ENCODE data around the gene USP1. TPM values are rescaled to one million over a fixed set of nuclear protein-coding genes. Genes with fewer than 3 reads are reported as not detected.

The USP1 gene
- total and polyA plus RNA-seq, 10 of the 15 experiments (the other 5 are each of a cell fraction or from before 2014, with no cell fraction given), result 25.6 to 77.9 (median 48.1) TPM

DNA sequence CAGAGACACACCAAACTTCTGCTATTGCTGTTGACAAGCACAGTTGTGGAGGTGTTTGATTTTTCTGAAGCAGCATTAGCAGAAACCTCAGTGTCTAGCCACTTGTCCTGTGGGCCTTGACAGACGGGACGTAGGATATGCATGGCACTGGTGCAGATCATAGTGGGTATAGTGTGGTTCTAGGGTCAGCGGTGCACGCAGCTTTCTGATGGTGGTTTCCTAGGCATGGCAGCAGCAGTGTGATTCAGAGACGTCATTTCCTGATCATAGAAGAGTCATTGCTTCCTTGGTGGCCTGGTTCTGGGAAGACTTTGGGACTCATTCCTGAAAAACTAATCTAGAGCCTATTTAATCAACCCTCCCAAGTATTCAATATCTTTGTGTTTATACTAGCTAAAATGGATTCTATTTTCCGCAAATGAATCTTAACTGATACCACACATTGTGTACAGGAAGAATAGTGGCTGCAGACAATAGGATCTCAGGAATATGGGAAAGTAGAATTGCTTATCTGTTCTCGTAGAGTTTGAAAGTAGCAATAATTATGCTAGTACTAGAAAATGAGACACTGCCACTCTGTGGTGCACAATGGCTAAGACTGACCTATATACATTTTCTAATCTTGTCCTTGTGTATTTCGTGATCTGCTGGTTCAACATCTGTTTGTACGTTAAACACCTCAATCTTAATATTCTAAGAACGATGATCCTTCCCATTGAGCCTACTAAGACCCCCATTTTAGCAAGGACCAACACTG is 2.8 kb upstream of the USP1 start:
- no peak overlapping the region for H3K27ac ChIP-seq (ENCODE audit: control insufficient read depth, insufficient read depth)
- intact Hi-C loops (cut with micrococcal nuclease; ENCODE audit: unreplicated experiment) (no loop called here), in situ Hi-C loops (cut with MboI) (no loop called here)
- 77% methylated on average over 10 of the region's 10 CpGs for WGBS (ENCODE audit: insufficient coverage, insufficient replicate concordance, low lambda C conversion rate, missing lambda C conversion rate)
- H3K9ac ChIP-seq (ENCODE audit: control insufficient read depth, insufficient read depth, low read length), result no peak overlapping the region
- ChIA-PET CTCF (interaction anchor here (1.2 to 3.0 kb wide), 2 partner anchors 258 to 313 kb away, joined by 3 to 13 read pairs; no protein-coding TSS in a partner anchor), RAD21 (ENCODE audit: unreplicated experiment) (no interaction called here), SMC1A (ENCODE audit: uncharacterized antibody, unreplicated experiment) (no interaction called here), POLR2A (no interaction called here)
- TF ChIP-seq, protein P1, sequence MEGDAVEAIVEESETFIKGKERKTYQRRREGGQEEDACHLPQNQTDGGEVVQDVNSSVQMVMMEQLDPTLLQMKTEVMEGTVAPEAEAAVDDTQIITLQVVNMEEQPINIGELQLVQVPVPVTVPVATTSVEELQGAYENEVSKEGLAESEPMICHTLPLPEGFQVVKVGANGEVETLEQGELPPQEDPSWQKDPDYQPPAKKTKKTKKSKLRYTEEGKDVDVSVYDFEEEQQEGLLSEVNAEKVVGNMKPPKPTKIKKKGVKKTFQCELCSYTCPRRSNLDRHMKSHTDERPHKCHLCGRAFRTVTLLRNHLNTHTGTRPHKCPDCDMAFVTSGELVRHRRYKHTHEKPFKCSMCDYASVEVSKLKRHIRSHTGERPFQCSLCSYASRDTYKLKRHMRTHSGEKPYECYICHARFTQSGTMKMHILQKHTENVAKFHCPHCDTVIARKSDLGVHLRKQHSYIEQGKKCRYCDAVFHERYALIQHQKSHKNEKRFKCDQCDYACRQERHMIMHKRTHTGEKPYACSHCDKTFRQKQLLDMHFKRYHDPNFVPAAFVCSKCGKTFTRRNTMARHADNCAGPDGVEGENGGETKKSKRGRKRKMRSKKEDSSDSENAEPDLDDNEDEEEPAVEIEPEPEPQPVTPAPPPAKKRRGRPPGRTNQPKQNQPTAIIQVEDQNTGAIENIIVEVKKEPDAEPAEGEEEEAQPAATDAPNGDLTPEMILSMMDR (IDR thresholded peaks at IDR 0.05 in 2 of 3, conservative IDR thresholded peaks at IDR 0.05 in 1 of 3; ENCODE audit: control insufficient read depth in 2 of 3, extremely low read depth in 1 of 3, insufficient read depth in 1 of 3, low read depth in 3 of 3, low read length in 3 of 3), result peak in 2 of 3 experiments; percentile 10 to 16; a peak in 1 of 6 replicates
- no peak for TF ChIP-seq RFX5 (IDR thresholded peaks at IDR 0.05; ENCODE audit: low read depth, low read length)
- TF ChIP-seq NFIC (IDR thresholded peaks at IDR 0.05; ENCODE audit: low read depth, low read length), result no peak
- no peak for TF ChIP-seq FOXK2 (IDR thresholded peaks at IDR 0.05)
- no peak for TF ChIP-seq WRNIP1 (IDR thresholded peaks at IDR 0.05; ENCODE audit: borderline replicate concordance, low read depth, low read length)
- TF ChIP-seq NFXL1 (IDR thresholded peaks at IDR 0.05; ENCODE audit: borderline replicate concordance), result no peak
- TF ChIP-seq ZNF622 (IDR thresholded peaks at IDR 0.05), result no peak
- TF ChIP-seq SMC3 (IDR thresholded peaks at IDR 0.05; ENCODE audit: borderline replicate concordance, low read length), result no peak
- 0 out of 2 replicates have a peak, but pooled peaks have one; percentile 43 for TF ChIP-seq PAX5 (IDR thresholded peaks at IDR 0.05; ENCODE audit: borderline replicate concordance, low read depth, low read length)
- TF ChIP-seq MEF2A (IDR thresholded peaks at IDR 0.05; ENCODE audit: insufficient read depth, low read depth, low read length), result no peak
- TF ChIP-seq, protein P2, sequence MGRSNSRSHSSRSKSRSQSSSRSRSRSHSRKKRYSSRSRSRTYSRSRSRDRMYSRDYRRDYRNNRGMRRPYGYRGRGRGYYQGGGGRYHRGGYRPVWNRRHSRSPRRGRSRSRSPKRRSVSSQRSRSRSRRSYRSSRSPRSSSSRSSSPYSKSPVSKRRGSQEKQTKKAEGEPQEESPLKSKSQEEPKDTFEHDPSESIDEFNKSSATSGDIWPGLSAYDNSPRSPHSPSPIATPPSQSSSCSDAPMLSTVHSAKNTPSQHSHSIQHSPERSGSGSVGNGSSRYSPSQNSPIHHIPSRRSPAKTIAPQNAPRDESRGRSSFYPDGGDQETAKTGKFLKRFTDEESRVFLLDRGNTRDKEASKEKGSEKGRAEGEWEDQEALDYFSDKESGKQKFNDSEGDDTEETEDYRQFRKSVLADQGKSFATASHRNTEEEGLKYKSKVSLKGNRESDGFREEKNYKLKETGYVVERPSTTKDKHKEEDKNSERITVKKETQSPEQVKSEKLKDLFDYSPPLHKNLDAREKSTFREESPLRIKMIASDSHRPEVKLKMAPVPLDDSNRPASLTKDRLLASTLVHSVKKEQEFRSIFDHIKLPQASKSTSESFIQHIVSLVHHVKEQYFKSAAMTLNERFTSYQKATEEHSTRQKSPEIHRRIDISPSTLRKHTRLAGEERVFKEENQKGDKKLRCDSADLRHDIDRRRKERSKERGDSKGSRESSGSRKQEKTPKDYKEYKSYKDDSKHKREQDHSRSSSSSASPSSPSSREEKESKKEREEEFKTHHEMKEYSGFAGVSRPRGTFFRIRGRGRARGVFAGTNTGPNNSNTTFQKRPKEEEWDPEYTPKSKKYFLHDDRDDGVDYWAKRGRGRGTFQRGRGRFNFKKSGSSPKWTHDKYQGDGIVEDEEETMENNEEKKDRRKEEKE (IDR thresholded peaks at IDR 0.05), result no peak
- TF ChIP-seq, protein P3, sequence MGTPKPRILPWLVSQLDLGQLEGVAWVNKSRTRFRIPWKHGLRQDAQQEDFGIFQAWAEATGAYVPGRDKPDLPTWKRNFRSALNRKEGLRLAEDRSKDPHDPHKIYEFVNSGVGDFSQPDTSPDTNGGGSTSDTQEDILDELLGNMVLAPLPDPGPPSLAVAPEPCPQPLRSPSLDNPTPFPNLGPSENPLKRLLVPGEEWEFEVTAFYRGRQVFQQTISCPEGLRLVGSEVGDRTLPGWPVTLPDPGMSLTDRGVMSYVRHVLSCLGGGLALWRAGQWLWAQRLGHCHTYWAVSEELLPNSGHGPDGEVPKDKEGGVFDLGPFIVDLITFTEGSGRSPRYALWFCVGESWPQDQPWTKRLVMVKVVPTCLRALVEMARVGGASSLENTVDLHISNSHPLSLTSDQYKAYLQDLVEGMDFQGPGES (IDR thresholded peaks at IDR 0.05), result no peak
- no peak for TF ChIP-seq FOXM1 (IDR thresholded peaks at IDR 0.05; ENCODE audit: low read depth, low read length)
- no peaks in the 10 kb centered on the region for H4K20me1 ChIP-seq (ENCODE audit: control insufficient read depth, insufficient read depth)
- ATAC-seq (no peak), DNase-seq (ENCODE audit: low read depth, low spot score) (no peak), FAIRE-seq (no peak)
- no peak overlapping the region for H3K4me2 ChIP-seq (ENCODE audit: control insufficient read depth, insufficient read depth)
- H3K36me3 ChIP-seq (ENCODE audit: control insufficient read depth in 2 of 2, insufficient read depth in 2 of 2, low read length in 1 of 2), result no peaks in the 10 kb centered on the region
- no peaks in the 10 kb centered on the region; the same call in 2 of the 3 replicates for H3K9me3 ChIP-seq (replicated peaks; ENCODE audit: control insufficient read depth, insufficient read depth, low read length)
- H3K4me3 ChIP-seq, result no peak overlapping the region
- H2AFZ ChIP-seq (ENCODE audit: control insufficient read depth, low read depth, low read length), result no peak overlapping the region
- no peaks in the 10 kb centered on the region for H3K27me3 ChIP-seq (replicated peaks in 1 of 2; ENCODE audit: control insufficient read depth in 2 of 2, insufficient read depth in 2 of 2, low read length in 1 of 2)
- peaks cover 25% of the 10 kb centered on the region for H3K79me2 ChIP-seq (ENCODE audit: control insufficient read depth, insufficient read depth, low read length)
- BruUV-seq (replicated peaks), result no TSS peak
- H3K4me1 ChIP-seq (ENCODE audit: control insufficient read depth, insufficient read depth, low read length), result no peaks in the 10 kb centered on the region
